Fibroblast of lung (primary cell): Measurements from ENCODE around the gene PRCC. TPM values are rescaled to one million over a fixed set of nuclear protein-coding genes. Genes with fewer than 3 reads are reported as not detected.

Source experiments
- DNase-seq, 2 donors: peaks; one replicate each; pipeline versions ENCODE4 v3.0.0 to v3.0.0-alpha.2; 2010; ENCODE audit warnings: low read depth in 2 of 2
- H2AFZ ChIP-seq: 2 replicates; pipeline ENCODE4 v1.5.1; 2012; ENCODE audit warnings: low read length, control low read depth, inconsistent platforms
- H3K27ac ChIP-seq: 2 replicates; pipeline ENCODE4 v1.5.1; 2011; ENCODE audit warnings: low read length, control low read depth; ENCODE audit not compliant: insufficient read depth
- H3K27me3 ChIP-seq: 2 replicates; pipeline ENCODE4 v1.5.1; 2011; ENCODE audit warnings: mild to moderate bottlenecking, low read length; ENCODE audit not compliant: control insufficient read depth, insufficient read depth
- H3K36me3 ChIP-seq: 2 replicates; pipeline ENCODE4 v1.5.1; 2011; ENCODE audit warnings: low read length; ENCODE audit not compliant: control insufficient read depth, insufficient read depth
- H3K4me1 ChIP-seq: 2 replicates; pipeline ENCODE4 v1.5.1; 2011; ENCODE audit warnings: low read length; ENCODE audit not compliant: control insufficient read depth, insufficient read depth; ENCODE audit errors: extremely low read depth
- H3K4me2 ChIP-seq: 2 replicates; pipeline ENCODE4 v1.5.1; 2011; ENCODE audit warnings: low read length, control low read depth; ENCODE audit not compliant: insufficient read depth; ENCODE audit errors: extremely low read depth
- H3K4me3 ChIP-seq, 4 experiments: fragments of 200-600 bp in 1 of 4; sonication (generic) in 1 of 4; replicated peaks in 1 of 4; 2 replicates each; pipeline ENCODE4 v1.5.1; 2011 to 2016; ENCODE audit warnings: low read length in 4 of 4, low read depth in 3 of 4, mild to moderate bottlenecking in 3 of 4, control low read depth in 2 of 4, inconsistent platforms in 1 of 4, mixed read lengths in 1 of 4; ENCODE audit not compliant: insufficient read depth in 1 of 4; ENCODE audit errors: control extremely low read depth in 1 of 4
- H3K79me2 ChIP-seq: 2 replicates; pipeline ENCODE4 v1.5.1; 2012; ENCODE audit warnings: mild to moderate bottlenecking, low read length, inconsistent platforms; ENCODE audit not compliant: control insufficient read depth, insufficient read depth
- H3K9ac ChIP-seq: 2 replicates; pipeline ENCODE4 v1.5.1; 2011; ENCODE audit warnings: mild to moderate bottlenecking, low read length, control low read depth; ENCODE audit not compliant: insufficient read depth
- H3K9me3 ChIP-seq: 2 replicates; pipeline ENCODE4 v1.5.1; 2012; ENCODE audit warnings: low read depth, low read length; ENCODE audit not compliant: control insufficient read depth, insufficient read depth
- H4K20me1 ChIP-seq: 2 replicates; pipeline ENCODE4 v1.5.1; 2011; ENCODE audit warnings: low read length; ENCODE audit not compliant: control insufficient read depth, insufficient read depth; ENCODE audit errors: extremely low read depth
- CTCF ChIP-seq, 2 donors: IDR thresholded peaks in 1 of 2; conservative IDR thresholded peaks in 1 of 2; 1 replicate in 1 of 2; 2 replicates in 1 of 2; pipeline ENCODE4 v1.5.1; 2011 to 2012; ENCODE audit warnings: low read length in 2 of 2, control low read depth in 1 of 2, inconsistent platforms in 1 of 2, low read depth in 1 of 2, mild to moderate bottlenecking in 1 of 2
- EZH2 ChIP-seq: IDR thresholded peaks from 2 replicates; pipeline ENCODE4 v1.5.1; 2012; ENCODE audit warnings: low read length, control low read depth, mild to moderate bottlenecking; ENCODE audit errors: missing control alignments
- polyA plus RNA-seq, 2 donors: library from polyadenylated mRNA; depleted of rRNA in 1 of 2; stranded (reverse) in 1 of 2; unstranded in 1 of 2; fragments of >200 nt; gene quantifications; 2 replicates each; pipeline ENCODE4 v1.2.1, GENCODE V29; 2011 to 2012; ENCODE audit warnings: missing spikeins in 1 of 2
- total RNA-seq: library from RNA; depleted of rRNA; stranded (reverse); fragments of >200 nt; gene quantifications from 2 replicates; pipeline ENCODE4 v1.2.1, GENCODE V29; 2014

The PRCC gene
- total and polyA plus RNA-seq, 2 donors (not counting 1 experiment from before 2014, with no cell fraction given), result 13.2 to 52.0 TPM

- no peak for DNase-seq
- Histone ChIP-seq H2AFZ (peak within 1 kb of the TSS; percentile 73), H3K27ac (peak within 1 kb of the TSS; percentile 100), H3K4me2 (peak within 1 kb of the TSS; percentile 87), H3K4me3 (peak within 1 kb of the TSS; percentile 83 to 95 (median 90)), H3K27me3 (no peaks in the 10 kb centered on the region), H3K4me1 (peaks cover 29% of the 10 kb centered on the region), H3K9ac (peak within 1 kb of the TSS; percentile 89), H3K9me3 (no peaks in the 10 kb centered on the region), H4K20me1 (no peaks in the 10 kb centered on the region), H3K36me3 (no peaks in the 10 kb centered on the region), H3K79me2 (peaks cover 54% of the 10 kb centered on the region)
- TF ChIP-seq CTCF (conservative IDR thresholded peaks at IDR 0.05 in 1 of 2, IDR thresholded peaks at IDR 0.05 in 1 of 2; ENCODE audit: low read depth in 1 of 2, low read length in 2 of 2) (no peak), EZH2 (no peak)
These were observed 15.9 kb upstream of the PRCC start, which contains the start of gene HDGF for GRCh38 chr1:156751451-156751756. Gene HDGF (minus strand): TSS chr1:156751675. CDS start chr1:156751429, 246 bp downstream.

- Histone ChIP-seq H3K36me3 (no peaks in the 10 kb centered on the region), H3K27ac (peak overlapping the region; percentile 95), H3K4me2 (peak overlapping the region; percentile 87), H3K9me3 (no peaks in the 10 kb centered on the region), H3K27me3 (no peaks in the 10 kb centered on the region), H3K9ac (peak overlapping the region; percentile 89), H4K20me1 (no peaks in the 10 kb centered on the region), H2AFZ (peak overlapping the region; percentile 73), H3K79me2 (peaks cover 50% of the 10 kb centered on the region), H3K4me3 (peak overlapping the region; percentile 72 to 95 (median 85)), H3K4me1 (peaks cover 26% of the 10 kb centered on the region)
- peak; percentile 97 to 98 for DNase-seq
- no peak for TF ChIP-seq EZH2
- no peak for TF ChIP-seq CTCF (conservative IDR thresholded peaks at IDR 0.05 in 1 of 2, IDR thresholded peaks at IDR 0.05 in 1 of 2; ENCODE audit: low read depth in 1 of 2, low read length in 2 of 2)
These were observed 15.4 kb upstream of the PRCC start for GRCh38 chr1:156751757-156752481.

GRCh38 chr1:156752843-156753482, 14.4 kb upstream of the PRCC start:
- Histone ChIP-seq H3K36me3 (no peaks in the 10 kb centered on the region), H3K4me2 (peak overlapping the region; percentile 87), H2AFZ (no peak overlapping the region), H3K4me3 (peak overlapping the region in 2 of 4 experiments; percentile 72 to 85), H3K79me2 (peaks cover 41% of the 10 kb centered on the region), H3K27ac (peak overlapping the region; percentile 43), H4K20me1 (no peaks in the 10 kb centered on the region), H3K27me3 (no peaks in the 10 kb centered on the region), H3K9ac (no peak overlapping the region), H3K4me1 (peaks cover 18% of the 10 kb centered on the region), H3K9me3 (no peaks in the 10 kb centered on the region)
- DNase-seq, result peak in 1 of 2 donors; percentile 54
- no peak for TF ChIP-seq EZH2
- no peak for TF ChIP-seq CTCF (conservative IDR thresholded peaks at IDR 0.05 in 1 of 2, IDR thresholded peaks at IDR 0.05 in 1 of 2; ENCODE audit: low read depth in 1 of 2, low read length in 2 of 2)
